Breast epithelium (tissue), 4 donors: ENCODE results near the gene BIN1. TPM values are rescaled to one million over a fixed set of nuclear protein-coding genes. Genes with fewer than 3 reads are reported as not detected.
"Not testable (repeated sequence)": the region's sequence is repeated elsewhere in the genome, so short reads cannot be mapped to it uniquely, and the experiment has no call there.

Experiments used
- DNase-seq, 2 donors: peaks; one replicate each; pipeline ENCODE4 v3.0.0-alpha.2; 2019; ENCODE audit warnings: low spot score in 2 of 2
- H3K27ac ChIP-seq, 2 donors: fragments of 200-600 bp; sonication (generic) in 1 of 2; one replicate each; pipeline ENCODE4 v1.5.1; 2016 to 2019; ENCODE audit warnings: mild to moderate bottlenecking in 1 of 2
- H3K27me3 ChIP-seq, 2 donors: fragments of 200-600 bp; sonication (generic) in 1 of 2; one replicate each; pipeline versions ENCODE4 v1.5.1 to v1.6.0; 2017 to 2019; ENCODE audit warnings: control low read depth in 1 of 2, mild to moderate bottlenecking in 1 of 2
- H3K36me3 ChIP-seq: fragments of 200-600 bp; one replicate; pipeline ENCODE4 v1.5.1; 2019
- H3K4me1 ChIP-seq, 2 donors: fragments of 200-600 bp; sonication (generic); one replicate each; pipeline ENCODE4 v1.5.1; 2016 to 2019; ENCODE audit warnings: control low read depth in 1 of 2
- H3K4me3 ChIP-seq, 3 donors: fragments of 200-600 bp; sonication (generic); 1 replicate in 2 of 3; 2 replicates in 1 of 3; pipeline ENCODE4 v1.5.1; 2016 to 2019; ENCODE audit warnings: mild to moderate bottlenecking in 3 of 3, moderate library complexity in 2 of 3
- H3K9me3 ChIP-seq, 2 donors: fragments of 200-600 bp; sonication (generic) in 1 of 2; one replicate each; pipeline ENCODE4 v1.5.1; 2016 to 2019; ENCODE audit warnings: control low read depth in 1 of 2
- CTCF ChIP-seq, 3 donors: fragments of 450-650 bp; IDR thresholded peaks; one replicate each; pipeline ENCODE4 v1.5.1; 2016 to 2017; ENCODE audit warnings: antibody characterized with exemption in 3 of 3, mild to moderate bottlenecking in 3 of 3, moderate library complexity in 3 of 3
- POLR2A ChIP-seq: fragments of 450-650 bp; IDR thresholded peaks from one replicate; pipeline ENCODE4 v1.6.1; 2016; ENCODE audit warnings: antibody characterized with exemption, mild to moderate bottlenecking, moderate library complexity
- POLR2AphosphoS5 ChIP-seq, 3 donors: sonication (generic); formaldehyde crosslinking; IDR thresholded peaks; one replicate each; pipeline ENCODE4 v1.6.1; 2017; ENCODE audit warnings: antibody characterized with exemption in 3 of 3
- intact Hi-C: fragments of 100-400 bp; cut with DNase I; formaldehyde crosslinking; loops from one replicate; pipeline ENCODE4 v1.15.1; 2023; ENCODE audit warnings: low total_unique reads
- total RNA-seq, 3 donors: library from RNA; depleted of rRNA; stranded (reverse); fragments of >200 nt; gene quantifications; one replicate each; pipeline ENCODE4 v1.1.0, GENCODE V29; 2016

Gene BIN1
- total RNA-seq, 3 donors from 2014 or later, result 30.1 to 74.4 (median 59.3) TPM

GRCh38 chr2:127034883-127035611 is 71.9 kb downstream of the BIN1 start:
- no peak overlapping the region for H3K4me3 ChIP-seq
- intact Hi-C loops, result no loop called here
- DNase-seq, result no peak
- no peaks in the 10 kb centered on the region for H3K36me3 ChIP-seq
- H3K27me3 ChIP-seq, result no peaks in the 10 kb centered on the region
- TF ChIP-seq CTCF (IDR thresholded peaks at IDR 0.05) (no peak), POLR2AphosphoS5 (IDR thresholded peaks at IDR 0.05) (no peak), POLR2A (no peak)
- no peaks in the 10 kb centered on the region for H3K9me3 ChIP-seq
- H3K27ac ChIP-seq, result no peak overlapping the region
- H3K4me1 ChIP-seq, result no peaks in the 10 kb centered on the region

- H3K27me3 ChIP-seq, result no peaks in the 10 kb centered on the region
- no peak for TF ChIP-seq POLR2A
- no peaks in the 10 kb centered on the region for H3K36me3 ChIP-seq
- DNase-seq, result no peak
- intact Hi-C loops, result no loop called here
- no peaks in the 10 kb centered on the region for H3K4me1 ChIP-seq
- no peak overlapping the region for H3K4me3 ChIP-seq
- no peak overlapping the region for H3K27ac ChIP-seq
- H3K9me3 ChIP-seq, result no peaks in the 10 kb centered on the region
Measured at GRCh38 chr2:127034051-127034450, 72.9 kb downstream of the BIN1 start.

GRCh38 chr2:127032621-127033020 is 74.3 kb downstream of the BIN1 start:
- TF ChIP-seq POLR2AphosphoS5 (IDR thresholded peaks at IDR 0.05), result no peak
- no peak for TF ChIP-seq CTCF (IDR thresholded peaks at IDR 0.05)
- TF ChIP-seq POLR2A, result no peak
- Histone ChIP-seq H3K4me1 (no peaks in the 10 kb centered on the region), H3K27me3 (peaks cover 0 to 4% of the 10 kb centered on the region in 2 donors), H3K4me3 (no peak overlapping the region), H3K36me3 (no peaks in the 10 kb centered on the region), H3K9me3 (no peaks in the 10 kb centered on the region), H3K27ac (no peak overlapping the region)
- intact Hi-C loops, result no loop called here
- DNase-seq, result no peak

GRCh38 chr2:127029350-127030051 is 77.5 kb downstream of the BIN1 start:
- Histone ChIP-seq H3K4me3 (no peak overlapping the region), H3K27ac (no peak overlapping the region), H3K4me1 (peaks cover 0 to 5% of the 10 kb centered on the region in 2 donors), H3K36me3 (no peaks in the 10 kb centered on the region), H3K9me3 (no peaks in the 10 kb centered on the region), H3K27me3 (peaks cover 4 to 12% of the 10 kb centered on the region in 2 donors)
- no peak for TF ChIP-seq POLR2AphosphoS5 (IDR thresholded peaks at IDR 0.05)
- TF ChIP-seq CTCF (IDR thresholded peaks at IDR 0.05), result no peak
- TF ChIP-seq POLR2A, result no peak
- DNase-seq, result no peak
- intact Hi-C loops, result no loop called here

- H3K27ac ChIP-seq, H3K4me3 ChIP-seq, H3K36me3 ChIP-seq, intact Hi-C loops, H3K9me3 ChIP-seq, DNase-seq, H3K4me1 ChIP-seq: not testable (repeated sequence)
- peaks cover 4 to 12% of the 10 kb centered on the region in 2 donors for H3K27me3 ChIP-seq
Measured at GRCh38 chr2:127028745-127029144, 78.2 kb downstream of the BIN1 start.

- intact Hi-C loops, result no loop called here
- DNase-seq, result no peak
- no peak overlapping the region for H3K27ac ChIP-seq
- TF ChIP-seq CTCF (IDR thresholded peaks at IDR 0.05), result no peak
- no peak for TF ChIP-seq POLR2AphosphoS5 (IDR thresholded peaks at IDR 0.05)
- TF ChIP-seq POLR2A, result no peak
- peaks cover 4% of the 10 kb centered on the region in 2 donors for H3K9me3 ChIP-seq
- peaks cover 0 to 5% of the 10 kb centered on the region in 2 donors for H3K4me1 ChIP-seq
- H3K36me3 ChIP-seq, result no peaks in the 10 kb centered on the region
- no peak overlapping the region for H3K4me3 ChIP-seq
- H3K27me3 ChIP-seq, result peaks cover 4 to 12% of the 10 kb centered on the region in 2 donors
Measured at GRCh38 chr2:127027715-127028114, 79.2 kb downstream of the BIN1 start.
